GM19240 (cell line): Measurements from ENCODE around the gene APBB2.
"Not testable (repeated sequence)": the region's sequence is repeated elsewhere in the genome, so short reads cannot be mapped to it uniquely, and the experiment has no call there.

Experiments used
- DNase-seq: peaks from one replicate; pipeline ENCODE4 v3.0.0; 2011; ENCODE audit warnings: low spot score; ENCODE audit not compliant: insufficient read length

The APBB2 gene

GRCh38 chr4:41069838-41070237, 144.5 kb downstream of the APBB2 start:
- DNase-seq = no peak

- no peak for DNase-seq
Measured at GRCh38 chr4:41069257-41069656, 145.1 kb downstream of the APBB2 start.

- no peak for DNase-seq
Measured at GRCh38 chr4:41067369-41067768, 147.0 kb downstream of the APBB2 start.

- no peak for DNase-seq
Measured at GRCh38 chr4:41066049-41066448, 148.3 kb downstream of the APBB2 start.

- no peak for DNase-seq
Measured at GRCh38 chr4:41065434-41066006, 148.8 kb downstream of the APBB2 start.

- DNase-seq = no peak
Measured at GRCh38 chr4:41064953-41065352, 149.4 kb downstream of the APBB2 start.

- DNase-seq = no peak
Measured at GRCh38 chr4:41061482-41062185, 152.7 kb downstream of the APBB2 start.

- no peak for DNase-seq
Measured at GRCh38 chr4:41060352-41061334, 153.7 kb downstream of the APBB2 start.

- not testable (repeated sequence) for DNase-seq
Measured at GRCh38 chr4:41059411-41059810, 154.9 kb downstream of the APBB2 start.

- no peak for DNase-seq
Measured at GRCh38 chr4:41058426-41058825, 155.9 kb downstream of the APBB2 start.

- no peak for DNase-seq
Measured at GRCh38 chr4:41057467-41057866, 156.9 kb downstream of the APBB2 start.

GRCh38 chr4:41052287-41052686, 162.1 kb downstream of the APBB2 start:
- DNase-seq = no peak

- DNase-seq = no peak
Measured at GRCh38 chr4:41050880-41051775, 163.2 kb downstream of the APBB2 start.

- DNase-seq = no peak
Measured at GRCh38 chr4:41050116-41050515, 164.2 kb downstream of the APBB2 start.

GRCh38 chr4:41049176-41049575, 165.2 kb downstream of the APBB2 start:
- not testable (repeated sequence) for DNase-seq

GRCh38 chr4:41044791-41045190, 169.6 kb downstream of the APBB2 start:
- DNase-seq = no peak

GRCh38 chr4:41044165-41044564, 170.2 kb downstream of the APBB2 start:
- no peak for DNase-seq

- DNase-seq = no peak
Measured at GRCh38 chr4:41043465-41043864, 170.9 kb downstream of the APBB2 start.

GRCh38 chr4:41041551-41041950, 172.8 kb downstream of the APBB2 start:
- DNase-seq = no peak

- DNase-seq = no peak
Measured at GRCh38 chr4:41039317-41039716, 175.0 kb downstream of the APBB2 start.

- DNase-seq = no peak
Measured at GRCh38 chr4:41038304-41038703, 176.0 kb downstream of the APBB2 start.
